ENCODE data around the gene MAGEA1.
"Not testable (repeated sequence)": the region's sequence is repeated elsewhere in the genome, so short reads cannot be mapped to it uniquely, and the experiment has no call there.

Gene MAGEA1

GRCh38 chrX:153179131-153179530 lies at the start of gene MAGEA1:
Gene MAGEA1, plus strand, starts transcription at chrX:153179284. Its CDS starts 3,106 bp downstream, at chrX:153182390.
- no peak within 1 kb of the TSS for H3K9ac ChIP-seq (ENCODE audit: low read depth, low read length)
- no peaks in the 10 kb centered on the region for H3K36me3 ChIP-seq (ENCODE audit: control insufficient read depth, insufficient read depth, low read length)
- H3K4me3 ChIP-seq (ENCODE audit: low read depth, low read length), result no peak within 1 kb of the TSS

GRCh38 chrX:153132924-153133323 lies 46.2 kb upstream of the MAGEA1 start:
- not testable (repeated sequence) for H3K36me3 ChIP-seq (ENCODE audit: control insufficient read depth, insufficient read depth, low read length); H3K9me3 ChIP-seq (ENCODE audit: control insufficient read depth, insufficient read depth, low read length); H3K4me1 ChIP-seq (ENCODE audit: control insufficient read depth, insufficient read depth, low read length); H3K27me3 ChIP-seq (ENCODE audit: control insufficient read depth, insufficient read depth, low read length); H3K9ac ChIP-seq (ENCODE audit: low read depth, low read length); H3K4me3 ChIP-seq (ENCODE audit: low read depth, low read length)

More at GRCh38 chrX:153179131-153179530, at the start of gene MAGEA1:
- H3K27me3 ChIP-seq (ENCODE audit: control insufficient read depth, insufficient read depth, low read length), result no peaks in the 10 kb centered on the region
- no peaks in the 10 kb centered on the region for H3K9me3 ChIP-seq (ENCODE audit: control insufficient read depth, insufficient read depth, low read length)
- no peaks in the 10 kb centered on the region for H3K4me1 ChIP-seq (ENCODE audit: control insufficient read depth, insufficient read depth, low read length)

- H3K9me3 ChIP-seq (ENCODE audit: control insufficient read depth, insufficient read depth, low read length), result not testable (repeated sequence)
Observed at GRCh38 chrX:153139074-153139473, 40.0 kb upstream of the MAGEA1 start.

GRCh38 chrX:153146288-153146687 lies 32.8 kb upstream of the MAGEA1 start:
- not testable (repeated sequence) for H3K9me3 ChIP-seq (ENCODE audit: control insufficient read depth, insufficient read depth, low read length); H3K36me3 ChIP-seq (ENCODE audit: control insufficient read depth, insufficient read depth, low read length); H3K27me3 ChIP-seq (ENCODE audit: control insufficient read depth, insufficient read depth, low read length); H3K9ac ChIP-seq (ENCODE audit: low read depth, low read length); H3K4me3 ChIP-seq (ENCODE audit: low read depth, low read length); H3K4me1 ChIP-seq (ENCODE audit: control insufficient read depth, insufficient read depth, low read length)

More at GRCh38 chrX:153139074-153139473, 40.0 kb upstream of the MAGEA1 start:
- not testable (repeated sequence) for H3K4me1 ChIP-seq (ENCODE audit: control insufficient read depth, insufficient read depth, low read length); H3K27me3 ChIP-seq (ENCODE audit: control insufficient read depth, insufficient read depth, low read length); H3K36me3 ChIP-seq (ENCODE audit: control insufficient read depth, insufficient read depth, low read length); H3K9ac ChIP-seq (ENCODE audit: low read depth, low read length); H3K4me3 ChIP-seq (ENCODE audit: low read depth, low read length)

- Histone ChIP-seq H3K9me3 (ENCODE audit: control insufficient read depth, insufficient read depth, low read length) (no peaks in the 10 kb centered on the region), H3K4me1 (ENCODE audit: control insufficient read depth, insufficient read depth, low read length) (no peaks in the 10 kb centered on the region), H3K27me3 (ENCODE audit: control insufficient read depth, insufficient read depth, low read length) (no peaks in the 10 kb centered on the region), H3K36me3 (ENCODE audit: control insufficient read depth, insufficient read depth, low read length) (no peaks in the 10 kb centered on the region), H3K4me3 (ENCODE audit: low read depth, low read length) (no peak overlapping the region), H3K9ac (ENCODE audit: low read depth, low read length) (no peak overlapping the region)
Observed at GRCh38 chrX:153153516-153153915, 25.6 kb upstream of the MAGEA1 start.

- Histone ChIP-seq H3K4me3 (ENCODE audit: low read depth, low read length) (no peak overlapping the region), H3K4me1 (ENCODE audit: control insufficient read depth, insufficient read depth, low read length) (no peaks in the 10 kb centered on the region), H3K9me3 (ENCODE audit: control insufficient read depth, insufficient read depth, low read length) (no peaks in the 10 kb centered on the region), H3K9ac (ENCODE audit: low read depth, low read length) (no peak overlapping the region), H3K27me3 (ENCODE audit: control insufficient read depth, insufficient read depth, low read length) (no peaks in the 10 kb centered on the region), H3K36me3 (ENCODE audit: control insufficient read depth, insufficient read depth, low read length) (no peaks in the 10 kb centered on the region)
Observed at GRCh38 chrX:153157450-153157849, 21.6 kb upstream of the MAGEA1 start.

GRCh38 chrX:153158319-153158718 lies 20.8 kb upstream of the MAGEA1 start:
- H3K9ac ChIP-seq (ENCODE audit: low read depth, low read length), result no peak overlapping the region
- H3K4me3 ChIP-seq (ENCODE audit: low read depth, low read length), result no peak overlapping the region
- no peaks in the 10 kb centered on the region for H3K27me3 ChIP-seq (ENCODE audit: control insufficient read depth, insufficient read depth, low read length)
- no peaks in the 10 kb centered on the region for H3K36me3 ChIP-seq (ENCODE audit: control insufficient read depth, insufficient read depth, low read length)
- no peaks in the 10 kb centered on the region for H3K9me3 ChIP-seq (ENCODE audit: control insufficient read depth, insufficient read depth, low read length)
- no peaks in the 10 kb centered on the region for H3K4me1 ChIP-seq (ENCODE audit: control insufficient read depth, insufficient read depth, low read length)

- Histone ChIP-seq H3K36me3 (ENCODE audit: control insufficient read depth, insufficient read depth, low read length) (no peaks in the 10 kb centered on the region), H3K27me3 (ENCODE audit: control insufficient read depth, insufficient read depth, low read length) (no peaks in the 10 kb centered on the region), H3K4me3 (ENCODE audit: low read depth, low read length) (no peak overlapping the region), H3K9me3 (ENCODE audit: control insufficient read depth, insufficient read depth, low read length) (peaks cover 4% of the 10 kb centered on the region), H3K9ac (ENCODE audit: low read depth, low read length) (no peak overlapping the region), H3K4me1 (ENCODE audit: control insufficient read depth, insufficient read depth, low read length) (no peaks in the 10 kb centered on the region)
Observed at GRCh38 chrX:153161952-153162351, 17.1 kb upstream of the MAGEA1 start.

- no peak overlapping the region for H3K9ac ChIP-seq (ENCODE audit: low read depth, low read length)
- H3K9me3 ChIP-seq (ENCODE audit: control insufficient read depth, insufficient read depth, low read length), result peaks cover 4% of the 10 kb centered on the region
- H3K27me3 ChIP-seq (ENCODE audit: control insufficient read depth, insufficient read depth, low read length), result no peaks in the 10 kb centered on the region
- no peak overlapping the region for H3K4me3 ChIP-seq (ENCODE audit: low read depth, low read length)
- no peaks in the 10 kb centered on the region for H3K36me3 ChIP-seq (ENCODE audit: control insufficient read depth, insufficient read depth, low read length)
- H3K4me1 ChIP-seq (ENCODE audit: control insufficient read depth, insufficient read depth, low read length), result no peaks in the 10 kb centered on the region
Observed at GRCh38 chrX:153164733-153165132, 14.4 kb upstream of the MAGEA1 start.

- not testable (repeated sequence) for H3K4me3 ChIP-seq (ENCODE audit: low read depth, low read length); H3K9ac ChIP-seq (ENCODE audit: low read depth, low read length); H3K36me3 ChIP-seq (ENCODE audit: control insufficient read depth, insufficient read depth, low read length); H3K4me1 ChIP-seq (ENCODE audit: control insufficient read depth, insufficient read depth, low read length); H3K9me3 ChIP-seq (ENCODE audit: control insufficient read depth, insufficient read depth, low read length); H3K27me3 ChIP-seq (ENCODE audit: control insufficient read depth, insufficient read depth, low read length)
Observed at GRCh38 chrX:153168423-153168822, 10.7 kb upstream of the MAGEA1 start.

GRCh38 chrX:153181822-153182221 lies 2.7 kb downstream of the MAGEA1 start:
- Histone ChIP-seq H3K4me1 (ENCODE audit: control insufficient read depth, insufficient read depth, low read length) (no peaks in the 10 kb centered on the region), H3K4me3 (ENCODE audit: low read depth, low read length) (no peak overlapping the region), H3K9me3 (ENCODE audit: control insufficient read depth, insufficient read depth, low read length) (no peaks in the 10 kb centered on the region), H3K9ac (ENCODE audit: low read depth, low read length) (no peak overlapping the region), H3K27me3 (ENCODE audit: control insufficient read depth, insufficient read depth, low read length) (no peaks in the 10 kb centered on the region), H3K36me3 (ENCODE audit: control insufficient read depth, insufficient read depth, low read length) (no peaks in the 10 kb centered on the region)

GRCh38 chrX:153184787-153185186 lies 5.7 kb downstream of the MAGEA1 start:
- no peaks in the 10 kb centered on the region for H3K27me3 ChIP-seq (ENCODE audit: control insufficient read depth, insufficient read depth, low read length)

GRCh38 chrX:153190381-153190780 lies 11.3 kb downstream of the MAGEA1 start:
- Histone ChIP-seq H3K4me1 (ENCODE audit: control insufficient read depth, insufficient read depth, low read length) (no peaks in the 10 kb centered on the region), H3K9ac (ENCODE audit: low read depth, low read length) (no peak overlapping the region), H3K36me3 (ENCODE audit: control insufficient read depth, insufficient read depth, low read length) (no peaks in the 10 kb centered on the region), H3K4me3 (ENCODE audit: low read depth, low read length) (no peak overlapping the region), H3K9me3 (ENCODE audit: control insufficient read depth, insufficient read depth, low read length) (peaks cover 6% of the 10 kb centered on the region), H3K27me3 (ENCODE audit: control insufficient read depth, insufficient read depth, low read length) (no peaks in the 10 kb centered on the region)

More at GRCh38 chrX:153184787-153185186, 5.7 kb downstream of the MAGEA1 start:
- Histone ChIP-seq H3K9me3 (ENCODE audit: control insufficient read depth, insufficient read depth, low read length) (peaks cover 6% of the 10 kb centered on the region), H3K9ac (ENCODE audit: low read depth, low read length) (no peak overlapping the region), H3K4me1 (ENCODE audit: control insufficient read depth, insufficient read depth, low read length) (no peaks in the 10 kb centered on the region), H3K4me3 (ENCODE audit: low read depth, low read length) (no peak overlapping the region), H3K36me3 (ENCODE audit: control insufficient read depth, insufficient read depth, low read length) (no peaks in the 10 kb centered on the region)
